Activated naive CD8-positive, alpha-beta T cell treated with anti-CD3 and anti-CD28 coated beads, Interleukin-2, amount 50 U/mL, for 24 hours (primary cell): ENCODE results near the gene RPL27A.

Experiments used
- ATAC-seq: fragments of 150-1000 bp; cut with Tn5 transposase; one replicate; pipeline ENCODE4 v1.10.0; 2021
- DNase-seq: peaks from one replicate; pipeline ENCODE4 v3.0.0; 2021
- H3K27ac Mint-ChIP-seq: one replicate; pipeline ENCODE4 v1.8.0; 2021; ENCODE audit warnings: mild to moderate bottlenecking, mixed read lengths
- H3K27me3 Mint-ChIP-seq: one replicate; pipeline ENCODE4 v1.8.0; 2021; ENCODE audit warnings: mixed read lengths
- H3K36me3 Mint-ChIP-seq: one replicate; pipeline ENCODE4 v1.8.0; 2021; ENCODE audit warnings: low read depth, mixed read lengths
- H3K4me1 Mint-ChIP-seq: one replicate; pipeline ENCODE4 v1.8.0; 2021; ENCODE audit warnings: mixed read lengths
- H3K4me3 Mint-ChIP-seq: one replicate; pipeline ENCODE4 v1.8.0; 2021; ENCODE audit warnings: mild to moderate bottlenecking, moderate library complexity, mixed read lengths
- H3K9me3 Mint-ChIP-seq: one replicate; pipeline ENCODE4 v1.8.0; 2021; ENCODE audit warnings: mixed read lengths

The RPL27A gene

GRCh38 chr11:8685820-8686219, 3.2 kb downstream of the RPL27A start:
- Mint-ChIP-seq H3K27ac (peak overlapping the region; percentile 99), H3K27me3 (no peaks in the 10 kb centered on the region), H3K4me1 (peaks cover 76% of the 10 kb centered on the region), H3K9me3 (peaks cover 2% of the 10 kb centered on the region), H3K36me3 (peaks cover 77% of the 10 kb centered on the region), H3K4me3 (peak overlapping the region; percentile 99)
- ATAC-seq (no peak), DNase-seq (no peak)

- Mint-ChIP-seq H3K9me3 (no peaks in the 10 kb centered on the region), H3K27me3 (no peaks in the 10 kb centered on the region), H3K36me3 (peaks cover 79% of the 10 kb centered on the region), H3K4me1 (peaks cover 74% of the 10 kb centered on the region), H3K4me3 (peak overlapping the region; percentile 99), H3K27ac (peak overlapping the region; percentile 99)
- ATAC-seq (no peak), DNase-seq (no peak)
Observed at GRCh38 chr11:8686325-8686724, 3.7 kb downstream of the RPL27A start.

GRCh38 chr11:8688414-8689362, 6.1 kb downstream of the RPL27A start:
- peaks cover 68% of the 10 kb centered on the region for H3K4me1 Mint-ChIP-seq
- H3K27me3 Mint-ChIP-seq: no peaks in the 10 kb centered on the region
- no peaks in the 10 kb centered on the region for H3K9me3 Mint-ChIP-seq
- H3K36me3 Mint-ChIP-seq: peaks cover 78% of the 10 kb centered on the region
- ATAC-seq (peak; percentile 90), DNase-seq (peak; percentile 94)
- peak overlapping the region; percentile 99 for H3K4me3 Mint-ChIP-seq
- H3K27ac Mint-ChIP-seq: peak overlapping the region; percentile 99

GRCh38 chr11:8689726-8690255, 7.2 kb downstream of the RPL27A start:
- no peaks in the 10 kb centered on the region for H3K27me3 Mint-ChIP-seq
- DNase-seq (no peak), ATAC-seq (no peak)
- peaks cover 74% of the 10 kb centered on the region for H3K36me3 Mint-ChIP-seq
- H3K9me3 Mint-ChIP-seq: no peaks in the 10 kb centered on the region
- peak overlapping the region; percentile 99 for H3K4me3 Mint-ChIP-seq
- H3K27ac Mint-ChIP-seq: peak overlapping the region; percentile 99
- H3K4me1 Mint-ChIP-seq: peaks cover 60% of the 10 kb centered on the region

GRCh38 chr11:8690374-8691342, 8.1 kb downstream of the RPL27A start:
- Mint-ChIP-seq H3K27ac (no peak overlapping the region), H3K27me3 (no peaks in the 10 kb centered on the region), H3K9me3 (no peaks in the 10 kb centered on the region), H3K36me3 (peaks cover 71% of the 10 kb centered on the region), H3K4me1 (peaks cover 51% of the 10 kb centered on the region), H3K4me3 (peak overlapping the region; percentile 99)
- ATAC-seq (no peak), DNase-seq (no peak)

- H3K27ac Mint-ChIP-seq: no peak overlapping the region
- H3K9me3 Mint-ChIP-seq: no peaks in the 10 kb centered on the region
- peaks cover 68% of the 10 kb centered on the region for H3K36me3 Mint-ChIP-seq
- H3K4me3 Mint-ChIP-seq: no peak overlapping the region
- no peaks in the 10 kb centered on the region for H3K27me3 Mint-ChIP-seq
- DNase-seq (no peak), ATAC-seq (no peak)
- peaks cover 42% of the 10 kb centered on the region for H3K4me1 Mint-ChIP-seq
Observed at GRCh38 chr11:8691601-8692000, 9.0 kb downstream of the RPL27A start.

GRCh38 chr11:8692417-8692816, 9.8 kb downstream of the RPL27A start:
- H3K27me3 Mint-ChIP-seq: no peaks in the 10 kb centered on the region
- peaks cover 35% of the 10 kb centered on the region for H3K4me1 Mint-ChIP-seq
- ATAC-seq (no peak), DNase-seq (no peak)
- H3K9me3 Mint-ChIP-seq: no peaks in the 10 kb centered on the region
- H3K4me3 Mint-ChIP-seq: no peak overlapping the region
- H3K36me3 Mint-ChIP-seq: peaks cover 63% of the 10 kb centered on the region
- no peak overlapping the region for H3K27ac Mint-ChIP-seq

- Mint-ChIP-seq H3K4me1 (peaks cover 29% of the 10 kb centered on the region), H3K4me3 (no peak overlapping the region), H3K9me3 (no peaks in the 10 kb centered on the region), H3K36me3 (peaks cover 60% of the 10 kb centered on the region), H3K27ac (no peak overlapping the region), H3K27me3 (no peaks in the 10 kb centered on the region)
- DNase-seq (no peak), ATAC-seq (no peak)
Observed at GRCh38 chr11:8693010-8693551, 10.5 kb downstream of the RPL27A start.

GRCh38 chr11:8693555-8693954, 11.0 kb downstream of the RPL27A start:
- H3K36me3 Mint-ChIP-seq: peaks cover 58% of the 10 kb centered on the region
- peaks cover 25% of the 10 kb centered on the region for H3K4me1 Mint-ChIP-seq
- no peak overlapping the region for H3K27ac Mint-ChIP-seq
- DNase-seq (no peak), ATAC-seq (no peak)
- H3K27me3 Mint-ChIP-seq: no peaks in the 10 kb centered on the region
- no peak overlapping the region for H3K4me3 Mint-ChIP-seq
- no peaks in the 10 kb centered on the region for H3K9me3 Mint-ChIP-seq

- ATAC-seq: no peak
- H3K4me3 Mint-ChIP-seq: no peak overlapping the region
- no peak for DNase-seq
- H3K9me3 Mint-ChIP-seq: no peaks in the 10 kb centered on the region
- no peaks in the 10 kb centered on the region for H3K27me3 Mint-ChIP-seq
- H3K27ac Mint-ChIP-seq: no peak overlapping the region
- H3K4me1 Mint-ChIP-seq: peaks cover 19% of the 10 kb centered on the region
- H3K36me3 Mint-ChIP-seq: peaks cover 54% of the 10 kb centered on the region
Observed at GRCh38 chr11:8694137-8694536, 11.5 kb downstream of the RPL27A start.

GRCh38 chr11:8697054-8697453, 14.5 kb downstream of the RPL27A start:
- H3K9me3 Mint-ChIP-seq: no peaks in the 10 kb centered on the region
- H3K27ac Mint-ChIP-seq: peak overlapping the region; percentile 35
- no peak for DNase-seq
- peaks cover 6% of the 10 kb centered on the region for H3K4me1 Mint-ChIP-seq
- H3K4me3 Mint-ChIP-seq: no peak overlapping the region
- H3K27me3 Mint-ChIP-seq: no peaks in the 10 kb centered on the region
- no peak for ATAC-seq
- peaks cover 32% of the 10 kb centered on the region for H3K36me3 Mint-ChIP-seq

GRCh38 chr11:8698379-8698851, 15.8 kb downstream of the RPL27A start:
- H3K27me3 Mint-ChIP-seq: no peaks in the 10 kb centered on the region
- DNase-seq: no peak
- no peaks in the 10 kb centered on the region for H3K9me3 Mint-ChIP-seq
- peaks cover 20% of the 10 kb centered on the region for H3K36me3 Mint-ChIP-seq
- H3K4me3 Mint-ChIP-seq: no peak overlapping the region
- no peaks in the 10 kb centered on the region for H3K4me1 Mint-ChIP-seq
- no peak overlapping the region for H3K27ac Mint-ChIP-seq
- no peak for ATAC-seq

GRCh38 chr11:8698917-8699441, 16.4 kb downstream of the RPL27A start:
- Mint-ChIP-seq H3K4me3 (no peak overlapping the region), H3K27me3 (no peaks in the 10 kb centered on the region), H3K9me3 (no peaks in the 10 kb centered on the region), H3K4me1 (no peaks in the 10 kb centered on the region), H3K36me3 (peaks cover 20% of the 10 kb centered on the region), H3K27ac (no peak overlapping the region)
- ATAC-seq (no peak), DNase-seq (no peak)

GRCh38 chr11:8699903-8700302, 17.3 kb downstream of the RPL27A start:
- no peaks in the 10 kb centered on the region for H3K9me3 Mint-ChIP-seq
- no peak overlapping the region for H3K27ac Mint-ChIP-seq
- no peak overlapping the region for H3K4me3 Mint-ChIP-seq
- H3K4me1 Mint-ChIP-seq: no peaks in the 10 kb centered on the region
- no peak for DNase-seq
- H3K27me3 Mint-ChIP-seq: no peaks in the 10 kb centered on the region
- H3K36me3 Mint-ChIP-seq: peaks cover 12% of the 10 kb centered on the region
- no peak for ATAC-seq
